Measurements from ENCODE around the gene NPTX1.

The NPTX1 gene, protein sequence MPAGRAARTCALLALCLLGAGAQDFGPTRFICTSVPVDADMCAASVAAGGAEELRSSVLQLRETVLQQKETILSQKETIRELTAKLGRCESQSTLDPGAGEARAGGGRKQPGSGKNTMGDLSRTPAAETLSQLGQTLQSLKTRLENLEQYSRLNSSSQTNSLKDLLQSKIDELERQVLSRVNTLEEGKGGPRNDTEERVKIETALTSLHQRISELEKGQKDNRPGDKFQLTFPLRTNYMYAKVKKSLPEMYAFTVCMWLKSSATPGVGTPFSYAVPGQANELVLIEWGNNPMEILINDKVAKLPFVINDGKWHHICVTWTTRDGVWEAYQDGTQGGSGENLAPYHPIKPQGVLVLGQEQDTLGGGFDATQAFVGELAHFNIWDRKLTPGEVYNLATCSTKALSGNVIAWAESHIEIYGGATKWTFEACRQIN

DNA sequence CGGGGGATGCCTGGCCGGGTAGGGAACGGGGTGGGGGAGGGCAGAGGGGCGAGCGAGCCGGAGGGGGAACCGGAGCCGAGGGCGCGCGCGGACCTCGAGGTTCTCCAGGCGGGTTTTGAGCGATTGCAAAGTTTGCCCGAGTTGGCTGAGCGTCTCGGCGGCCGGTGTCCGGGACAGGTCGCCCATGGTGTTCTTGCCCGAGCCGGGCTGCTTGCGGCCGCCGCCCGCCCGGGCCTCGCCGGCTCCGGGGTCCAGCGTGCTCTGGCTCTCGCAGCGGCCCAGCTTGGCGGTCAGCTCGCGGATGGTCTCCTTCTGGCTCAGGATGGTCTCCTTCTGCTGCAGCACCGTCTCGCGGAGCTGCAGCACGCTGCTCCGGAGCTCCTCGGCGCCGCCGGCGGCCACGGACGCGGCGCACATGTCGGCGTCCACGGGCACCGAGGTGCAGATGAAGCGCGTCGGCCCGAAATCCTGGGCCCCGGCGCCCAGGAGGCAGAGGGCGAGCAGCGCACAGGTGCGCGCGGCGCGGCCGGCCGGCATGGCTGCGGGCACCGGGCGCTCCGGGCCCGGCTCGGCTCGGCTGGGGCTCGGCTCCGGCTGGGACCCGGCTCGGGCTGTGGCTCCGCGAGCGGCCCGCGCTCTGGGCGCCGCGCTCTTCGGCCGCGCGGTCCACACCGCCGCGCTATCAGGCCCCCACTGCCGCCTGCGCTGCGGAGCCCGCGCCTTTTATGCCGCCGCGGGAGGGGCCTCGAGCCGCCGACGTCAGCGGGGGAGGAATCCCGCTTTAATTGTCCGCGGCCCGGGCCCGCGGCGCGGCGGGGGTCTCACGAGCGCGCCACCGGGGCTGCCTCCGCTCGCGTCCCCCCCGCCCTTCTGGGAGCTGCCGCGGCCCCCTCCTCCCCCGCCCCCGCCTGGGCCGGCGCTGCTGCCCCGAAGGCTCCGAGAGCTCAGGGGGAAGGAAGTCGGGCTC lies at the start of gene NPTX1:
Gene NPTX1, minus strand, starts transcription at position 698 of the 967 bp plus-strand sequence. Its CDS starts 161 bp downstream, at position 537.
- H3K4me3 ChIP-seq (ENCODE audit: low read depth, low read length), result peak within 1 kb of the TSS; percentile 5
- TF ChIP-seq, protein P1, sequence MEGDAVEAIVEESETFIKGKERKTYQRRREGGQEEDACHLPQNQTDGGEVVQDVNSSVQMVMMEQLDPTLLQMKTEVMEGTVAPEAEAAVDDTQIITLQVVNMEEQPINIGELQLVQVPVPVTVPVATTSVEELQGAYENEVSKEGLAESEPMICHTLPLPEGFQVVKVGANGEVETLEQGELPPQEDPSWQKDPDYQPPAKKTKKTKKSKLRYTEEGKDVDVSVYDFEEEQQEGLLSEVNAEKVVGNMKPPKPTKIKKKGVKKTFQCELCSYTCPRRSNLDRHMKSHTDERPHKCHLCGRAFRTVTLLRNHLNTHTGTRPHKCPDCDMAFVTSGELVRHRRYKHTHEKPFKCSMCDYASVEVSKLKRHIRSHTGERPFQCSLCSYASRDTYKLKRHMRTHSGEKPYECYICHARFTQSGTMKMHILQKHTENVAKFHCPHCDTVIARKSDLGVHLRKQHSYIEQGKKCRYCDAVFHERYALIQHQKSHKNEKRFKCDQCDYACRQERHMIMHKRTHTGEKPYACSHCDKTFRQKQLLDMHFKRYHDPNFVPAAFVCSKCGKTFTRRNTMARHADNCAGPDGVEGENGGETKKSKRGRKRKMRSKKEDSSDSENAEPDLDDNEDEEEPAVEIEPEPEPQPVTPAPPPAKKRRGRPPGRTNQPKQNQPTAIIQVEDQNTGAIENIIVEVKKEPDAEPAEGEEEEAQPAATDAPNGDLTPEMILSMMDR (IDR thresholded peaks at IDR 0.05; ENCODE audit: low read depth, low read length, missing control alignments), result no peak
- in situ Hi-C loops (cut with HindIII; ENCODE audit: low sequenced_read_pairs), result no loop called here
- no peak for DNase-seq (ENCODE audit: low read depth)

DNA sequence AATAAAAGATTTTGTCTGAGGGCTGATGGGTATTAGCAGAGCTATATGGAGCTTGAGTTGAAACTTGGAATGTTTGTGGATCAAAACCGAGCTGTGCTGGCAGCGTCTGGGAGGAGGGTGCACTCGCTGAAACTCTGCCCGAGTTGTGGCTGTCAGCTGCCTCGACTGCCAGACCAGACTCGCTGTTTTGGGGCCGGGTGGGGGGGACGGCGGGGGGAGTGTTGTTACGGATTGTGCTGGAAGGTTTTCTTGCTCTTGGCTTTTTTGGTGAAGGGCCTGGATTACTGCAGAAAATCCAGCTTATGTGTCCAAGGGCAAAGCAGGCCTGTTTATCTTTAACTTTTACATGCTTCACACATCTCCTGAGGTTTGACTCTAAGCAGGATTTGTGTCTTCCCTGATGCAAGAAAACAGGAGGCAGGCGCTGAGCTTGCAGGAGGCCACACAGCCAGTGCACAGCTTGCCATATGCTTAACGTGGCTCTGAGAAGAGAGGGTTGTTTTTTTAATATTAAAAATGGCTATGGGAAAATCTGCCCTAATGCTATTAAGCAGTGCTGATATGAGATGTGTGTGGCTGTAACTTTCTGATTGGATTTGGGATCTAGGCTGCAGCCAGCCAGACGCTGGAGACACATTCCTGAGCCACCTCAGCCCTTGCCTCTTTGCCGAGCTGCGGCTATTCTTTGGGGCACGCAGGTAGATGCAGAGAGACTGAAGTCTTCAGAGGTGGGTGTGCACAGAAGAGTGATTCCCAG lies 47.7 kb upstream of the NPTX1 start:
- no peak for DNase-seq (ENCODE audit: low read depth)
- H3K4me3 ChIP-seq (ENCODE audit: low read depth, low read length), result no peak overlapping the region
- TF ChIP-seq, protein P1 (IDR thresholded peaks at IDR 0.05; ENCODE audit: low read depth, low read length, missing control alignments), result no peak
- in situ Hi-C loops (cut with HindIII; ENCODE audit: low sequenced_read_pairs), result no loop called here

DNA sequence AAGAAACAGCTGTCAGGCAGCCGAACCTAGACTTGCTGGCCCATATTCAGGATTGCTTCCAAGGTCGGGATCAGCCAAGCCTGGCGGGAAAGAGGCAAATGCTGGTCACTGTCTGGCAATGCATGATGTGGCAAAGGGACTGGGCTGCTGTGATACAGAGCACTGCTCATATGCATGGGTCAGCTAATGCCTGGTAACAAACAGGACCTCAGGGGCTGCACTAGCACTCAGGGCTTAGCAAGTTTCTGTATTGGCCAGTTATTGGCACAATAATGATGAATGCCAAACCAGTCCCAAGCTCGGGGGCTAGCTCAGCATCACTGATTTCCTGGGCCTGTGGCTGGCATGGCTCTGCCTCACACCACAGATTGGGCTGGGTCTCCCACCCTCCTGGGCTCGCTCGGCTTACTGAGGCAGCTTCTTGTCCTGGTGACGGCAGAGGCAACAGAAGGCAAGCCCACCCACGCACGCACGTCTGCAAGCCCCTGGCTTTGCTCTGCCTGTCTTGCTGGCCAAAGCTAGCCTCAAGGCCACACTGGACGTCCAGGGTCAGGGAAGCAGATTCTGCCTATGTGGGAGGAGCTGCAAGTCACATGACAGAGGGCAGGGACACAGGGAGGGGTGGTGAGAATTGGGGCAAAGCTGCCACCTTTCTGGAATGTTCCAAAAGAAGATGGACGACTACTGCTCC lies 46.8 kb upstream of the NPTX1 start:
- TF ChIP-seq, protein P1 (IDR thresholded peaks at IDR 0.05; ENCODE audit: low read depth, low read length, missing control alignments), result no peak
- H3K4me3 ChIP-seq (ENCODE audit: low read depth, low read length), result no peak overlapping the region
- in situ Hi-C loops (cut with HindIII; ENCODE audit: low sequenced_read_pairs), result no loop called here
- no peak for DNase-seq (ENCODE audit: low read depth)

DNA sequence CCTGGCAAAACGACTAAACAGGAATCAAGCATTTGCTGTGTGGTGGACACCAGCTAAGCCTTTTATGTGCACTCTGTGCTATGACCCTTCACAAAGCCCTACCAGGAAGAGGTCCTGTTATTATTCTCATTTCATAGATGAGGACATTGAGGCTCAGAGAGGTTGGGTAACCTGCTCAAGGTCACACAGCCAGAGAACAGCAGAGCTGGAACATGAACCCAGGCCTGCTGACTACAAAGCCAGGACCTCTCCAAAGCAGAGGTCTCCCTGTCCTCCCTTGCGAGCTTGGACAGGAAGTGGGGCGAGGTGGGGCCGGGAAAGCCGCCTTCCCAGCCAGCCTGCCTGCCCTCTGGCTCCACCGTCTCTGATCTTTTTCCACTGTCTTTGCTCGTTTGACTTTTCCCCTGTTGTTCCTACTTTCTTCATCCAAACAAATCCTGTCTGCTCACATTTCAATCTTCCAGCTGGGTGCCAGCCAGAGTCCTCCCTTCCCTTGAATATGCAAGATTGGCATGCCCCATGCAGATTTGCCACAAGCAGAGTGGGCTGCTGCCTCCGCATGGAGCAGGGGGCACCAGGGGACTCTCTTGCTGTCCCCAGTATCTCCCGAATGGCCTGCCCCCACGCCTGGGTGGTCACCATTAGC lies 44.5 kb upstream of the NPTX1 start:
- in situ Hi-C loops (cut with HindIII; ENCODE audit: low sequenced_read_pairs), result no loop called here
- no peak overlapping the region for H3K4me3 ChIP-seq (ENCODE audit: low read depth, low read length)
- TF ChIP-seq, protein P1 (IDR thresholded peaks at IDR 0.05; ENCODE audit: low read depth, low read length, missing control alignments), result no peak
- no peak for DNase-seq (ENCODE audit: low read depth)

DNA sequence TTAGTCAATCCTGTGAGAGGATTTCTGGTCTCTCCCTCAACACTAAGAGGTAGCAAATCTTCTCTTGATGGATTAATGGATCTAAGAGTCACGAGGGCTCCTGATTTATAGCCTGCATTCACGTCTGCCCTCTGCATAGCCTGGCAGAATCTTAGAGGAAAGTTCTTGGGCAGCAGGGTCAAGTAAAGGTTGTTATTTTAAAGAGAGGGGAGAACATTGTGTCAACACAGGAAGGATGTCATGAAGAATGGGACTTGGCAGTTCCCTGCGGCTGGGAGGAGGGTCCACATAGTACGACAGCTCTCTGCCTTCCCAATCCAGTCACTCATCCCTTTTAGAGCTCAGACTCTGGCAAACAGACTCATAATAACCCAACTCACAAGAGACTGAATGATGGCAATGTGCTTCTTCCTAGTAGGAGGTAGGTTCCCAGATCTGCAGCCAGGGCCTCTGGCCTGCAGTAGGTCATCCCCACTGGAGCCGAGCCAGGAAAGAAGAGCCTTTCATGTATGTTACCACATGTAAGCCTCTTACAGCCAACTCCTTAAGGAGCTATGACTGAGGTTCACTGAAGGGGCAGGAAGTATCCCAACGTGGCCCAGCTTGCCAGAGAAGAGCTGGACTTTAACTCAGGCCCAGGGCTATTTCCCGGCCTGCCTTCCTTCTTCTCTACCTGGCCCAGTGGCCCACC lies 42.8 kb upstream of the NPTX1 start:
- in situ Hi-C loops (cut with HindIII; ENCODE audit: low sequenced_read_pairs), result no loop called here
- no peak overlapping the region for H3K4me3 ChIP-seq (ENCODE audit: low read depth, low read length)
- TF ChIP-seq, protein P1 (IDR thresholded peaks at IDR 0.05; ENCODE audit: low read depth, low read length, missing control alignments), result no peak
- DNase-seq (ENCODE audit: low read depth), result no peak

Measured in astrocyte of the cerebellum (primary cell).